T47D (cell line): ENCODE results near the gene KLF13.
"Not testable (repeated sequence)": the region's sequence is repeated elsewhere in the genome, so short reads cannot be mapped to it uniquely, and the experiment has no call there.

Experiments used
- DNase-seq, 2 experiments: peaks; one replicate each; pipeline versions ENCODE4 v3.0.0 to v3.0.0-alpha.2; 2011 to 2012; ENCODE audit warnings: low read depth in 1 of 2, low spot score in 1 of 2
- JUND ChIP-seq: IDR thresholded peaks from 2 replicates; pipeline ENCODE4 v1.6.1; 2012; ENCODE audit warnings: low read depth
- in situ Hi-C: cut with HindIII; loops from 2 replicates; pipeline ENCODE4 v1.10.0; 2016; ENCODE audit warnings: low sequenced_read_pairs, low pct_unique_long_range_greater_than_20kb

Gene KLF13

GRCh38 chr15:31352911-31353811, 26.5 kb downstream of the KLF13 start:
- no peak for DNase-seq
- no peak for TF ChIP-seq JUND
- in situ Hi-C loops: no loop called here

- no peak for DNase-seq
- no peak for TF ChIP-seq JUND
- in situ Hi-C loops: no loop called here
Measured at GRCh38 chr15:31353931-31354330, 27.3 kb downstream of the KLF13 start.

GRCh38 chr15:31356097-31356496, 29.5 kb downstream of the KLF13 start:
- not testable (repeated sequence) for DNase-seq

GRCh38 chr15:31357148-31357547, 30.5 kb downstream of the KLF13 start:
- DNase-seq: no peak
- in situ Hi-C loops: no loop called here
- TF ChIP-seq JUND: no peak

More at GRCh38 chr15:31356097-31356496, 29.5 kb downstream of the KLF13 start:
- in situ Hi-C loops: not testable (repeated sequence)

- DNase-seq: no peak
- in situ Hi-C loops: no loop called here
- TF ChIP-seq JUND: no peak
Measured at GRCh38 chr15:31358163-31358562, 31.5 kb downstream of the KLF13 start.

GRCh38 chr15:31358957-31359701, 32.5 kb downstream of the KLF13 start:
- no peak for DNase-seq
- TF ChIP-seq JUND: no peak
- in situ Hi-C loops: no loop called here

GRCh38 chr15:31359702-31360111, 33.1 kb downstream of the KLF13 start:
- in situ Hi-C loops: no loop called here
- DNase-seq: no peak
- no peak for TF ChIP-seq JUND

GRCh38 chr15:31360158-31360561, 33.5 kb downstream of the KLF13 start:
- in situ Hi-C loops: no loop called here
- no peak for TF ChIP-seq JUND
- no peak for DNase-seq

GRCh38 chr15:31360843-31361763, 34.5 kb downstream of the KLF13 start:
- DNase-seq: no peak
- no peak for TF ChIP-seq JUND
- in situ Hi-C loops: no loop called here

GRCh38 chr15:31361764-31362515, 35.3 kb downstream of the KLF13 start:
- no peak for TF ChIP-seq JUND
- in situ Hi-C loops: no loop called here
- DNase-seq: no peak

- in situ Hi-C loops: no loop called here
- TF ChIP-seq JUND: no peak
- DNase-seq: no peak
Measured at GRCh38 chr15:31362886-31363285, 36.3 kb downstream of the KLF13 start.

- no peak for TF ChIP-seq JUND
- in situ Hi-C loops: no loop called here
- DNase-seq: peak in 1 of 2 experiments; percentile 13
Measured at GRCh38 chr15:31364301-31365031, 37.8 kb downstream of the KLF13 start.
